HG03520 (cell line): ENCODE measurements around the gene ESR2.
"Not testable (repeated sequence)": the region's sequence is repeated elsewhere in the genome, so short reads cannot be mapped to it uniquely, and the experiment has no call there.

Experiments used
- ATAC-seq: cut with Tn5 transposase; IDR thresholded peaks from one replicate; pipeline ENCODE4 v1.9.1; 2021; ENCODE audit warnings: mild to moderate bottlenecking, moderate library complexity; ENCODE audit not compliant: unreplicated experiment

Gene ESR2

GRCh38 chr14:64293976-64294671, at the start of gene ESR2:
TSS of gene ESR2 (minus strand) at chr14:64294371. CDS start at chr14:64282985, 11,386 bp downstream.
- ATAC-seq: no peak

- no peak for ATAC-seq
Measured at GRCh38 chr14:64340560-64341196, 46.5 kb upstream of the ESR2 start.

GRCh38 chr14:64338616-64339316, 44.6 kb upstream of the ESR2 start:
- ATAC-seq: peak; percentile 84

DNA sequence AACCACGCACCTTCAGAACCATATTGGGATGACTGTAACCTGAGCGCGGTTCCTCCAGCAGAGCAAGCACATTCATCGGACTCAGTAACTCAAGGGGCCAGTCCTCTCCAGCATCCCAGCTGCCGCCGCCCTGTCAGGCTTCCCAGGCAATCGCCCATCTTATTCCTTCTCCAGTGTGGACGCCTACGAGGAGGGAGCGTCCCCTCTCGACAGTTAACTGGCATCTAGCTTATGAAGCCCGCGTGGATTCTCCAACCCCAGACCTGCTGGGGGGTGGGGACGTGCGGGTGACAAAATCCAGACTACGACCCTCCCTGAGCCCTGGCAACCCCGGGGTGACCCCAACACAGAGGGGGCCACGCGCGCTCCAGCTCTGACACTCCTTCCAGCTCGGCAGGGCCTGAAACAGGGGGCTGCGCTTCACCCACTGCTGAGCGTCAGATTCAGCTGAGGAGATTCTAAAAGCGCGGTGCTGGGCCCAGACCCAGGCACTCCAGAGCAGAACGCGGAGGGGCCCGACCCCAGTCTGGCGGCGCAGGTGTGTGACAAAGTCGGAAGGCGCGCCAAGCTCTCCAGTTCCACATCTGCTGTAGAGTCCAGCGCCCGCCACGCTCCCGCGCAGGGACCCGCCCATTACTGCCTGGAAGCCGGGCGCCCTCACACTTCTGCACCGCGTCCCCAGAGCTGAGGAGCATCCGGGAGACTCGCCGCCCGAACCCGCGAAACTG, 43.9 kb upstream of the ESR2 start:
- ATAC-seq: peak; percentile 62

GRCh38 chr14:64329149-64329548, 35.0 kb upstream of the ESR2 start:
- ATAC-seq: no peak

- ATAC-seq: no peak
Measured at GRCh38 chr14:64326502-64326901, 32.3 kb upstream of the ESR2 start.

- ATAC-seq: no peak
Measured at GRCh38 chr14:64324895-64325294, 30.7 kb upstream of the ESR2 start.

DNA sequence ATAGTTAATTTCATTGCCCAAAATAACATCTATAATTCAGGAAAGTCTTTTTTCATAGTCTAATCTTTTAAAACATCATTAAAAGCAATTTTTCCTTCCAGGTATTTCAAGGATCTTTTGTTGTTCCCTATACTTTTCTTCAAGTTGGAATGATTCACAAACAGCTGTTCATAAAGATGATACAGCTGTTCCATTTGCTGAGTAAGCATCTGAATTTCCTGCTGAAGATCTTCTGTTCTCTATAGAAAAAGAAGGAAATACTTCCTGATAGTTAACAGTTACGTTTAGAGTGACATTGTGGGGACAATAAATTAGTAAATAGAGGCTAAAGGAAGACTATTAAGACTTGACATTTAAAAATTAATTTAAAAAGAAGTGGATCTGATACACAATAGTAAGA, 30.3 kb upstream of the ESR2 start:
- no peak for ATAC-seq

- ATAC-seq: not testable (repeated sequence)
Measured at GRCh38 chr14:64320362-64320761, 26.2 kb upstream of the ESR2 start.

DNA sequence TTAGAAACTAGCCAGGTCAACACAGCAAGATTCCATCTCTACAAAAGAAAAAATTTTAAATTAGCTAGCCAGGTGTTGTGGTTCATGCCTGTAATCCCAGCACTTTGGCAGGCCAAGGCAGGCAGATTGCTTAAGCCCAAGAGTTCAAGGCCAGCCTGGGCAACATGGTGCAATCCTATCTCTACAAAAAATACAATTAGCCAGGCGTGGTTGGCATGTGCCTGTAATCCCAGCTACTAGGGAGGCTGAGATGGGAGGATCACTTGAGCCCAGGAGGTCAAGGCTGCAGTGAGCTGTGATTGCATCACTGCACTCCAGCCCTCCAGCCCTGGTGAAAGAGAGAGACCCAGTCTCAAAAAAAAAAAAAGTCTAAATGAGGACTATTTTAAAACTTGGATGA, 24.5 kb upstream of the ESR2 start:
- ATAC-seq: not testable (repeated sequence)

DNA sequence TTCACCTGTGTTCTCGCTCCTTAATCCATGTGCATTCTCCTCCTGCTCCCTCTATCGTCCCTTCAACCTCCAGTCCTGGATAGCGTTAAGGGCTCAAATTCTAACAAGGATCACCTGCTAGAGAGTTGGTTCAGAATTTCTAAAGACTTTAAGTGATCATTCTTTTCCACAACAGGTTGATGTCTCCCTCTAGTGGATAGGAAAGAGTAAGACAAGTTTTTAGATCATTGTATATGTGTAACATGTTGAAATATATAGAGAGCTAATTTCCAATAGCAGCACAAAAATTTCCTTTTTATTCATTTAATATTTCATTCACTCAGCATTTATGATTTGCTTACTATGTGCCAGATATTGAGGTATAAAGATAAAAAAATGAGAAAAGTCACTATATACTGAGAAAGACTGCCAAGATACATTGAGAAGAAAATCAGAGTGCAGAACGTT, 9.3 kb upstream of the ESR2 start:
- no peak for ATAC-seq

- ATAC-seq: no peak
Measured at GRCh38 chr14:64298773-64299172, 4.6 kb upstream of the ESR2 start.

- no peak for ATAC-seq
Measured at GRCh38 chr14:64296561-64296960, 2.4 kb upstream of the ESR2 start.

DNA sequence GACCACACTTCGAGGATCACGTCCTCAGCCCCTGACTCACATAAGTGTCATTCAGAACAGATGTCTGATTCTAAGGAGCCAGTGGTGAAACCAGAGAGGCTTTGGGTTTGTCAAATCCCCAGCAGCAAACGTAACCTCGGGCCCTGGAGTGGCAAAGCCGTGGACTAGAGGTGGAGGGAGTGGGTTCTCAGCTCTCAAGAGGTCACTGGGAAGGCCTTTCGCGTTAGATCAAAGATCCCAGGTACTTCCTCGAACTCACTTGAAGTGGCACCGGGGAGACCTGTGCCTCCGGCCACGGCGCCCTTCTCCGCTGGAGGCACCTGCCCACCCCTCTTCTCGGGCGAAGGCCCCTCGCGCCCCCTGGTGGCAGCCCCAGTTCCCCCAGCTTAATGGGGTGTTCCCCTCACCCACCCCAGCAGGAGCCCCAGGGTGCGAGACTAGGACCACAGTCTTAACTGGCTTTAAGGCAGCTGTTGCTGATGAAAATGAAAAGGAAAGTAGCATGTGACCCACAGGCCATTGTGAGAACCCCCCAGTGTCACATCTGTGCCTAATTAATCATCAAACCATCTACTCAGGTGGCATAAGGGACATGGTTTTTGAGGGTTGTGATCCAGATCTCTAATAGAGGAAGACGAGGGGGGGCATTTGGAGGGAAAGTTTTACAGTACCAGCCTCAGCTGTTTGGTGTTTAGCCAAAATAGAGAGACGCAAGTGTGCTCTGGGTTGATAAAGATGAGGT, 672 bp upstream of the ESR2 start:
- ATAC-seq: peak; percentile 79

DNA sequence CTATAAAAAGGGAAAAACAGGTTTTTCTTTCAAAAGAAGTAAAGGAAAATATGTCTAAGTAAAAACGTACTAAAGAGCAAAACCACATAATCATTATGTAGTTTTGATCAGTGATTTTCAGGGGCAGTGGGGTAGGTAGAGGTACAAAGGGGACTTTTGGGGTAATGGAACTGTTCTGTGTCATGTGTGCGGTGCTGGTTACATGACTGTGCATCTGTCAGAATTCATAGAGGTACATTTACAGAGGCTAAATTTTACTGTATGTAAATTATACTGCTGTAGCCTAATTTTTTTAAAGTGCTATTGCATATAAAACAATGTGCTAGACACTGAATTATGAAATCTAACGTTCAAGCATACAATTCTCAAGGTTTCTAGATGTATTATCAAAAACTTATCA, 2.0 kb downstream of the ESR2 start:
- no peak for ATAC-seq

DNA sequence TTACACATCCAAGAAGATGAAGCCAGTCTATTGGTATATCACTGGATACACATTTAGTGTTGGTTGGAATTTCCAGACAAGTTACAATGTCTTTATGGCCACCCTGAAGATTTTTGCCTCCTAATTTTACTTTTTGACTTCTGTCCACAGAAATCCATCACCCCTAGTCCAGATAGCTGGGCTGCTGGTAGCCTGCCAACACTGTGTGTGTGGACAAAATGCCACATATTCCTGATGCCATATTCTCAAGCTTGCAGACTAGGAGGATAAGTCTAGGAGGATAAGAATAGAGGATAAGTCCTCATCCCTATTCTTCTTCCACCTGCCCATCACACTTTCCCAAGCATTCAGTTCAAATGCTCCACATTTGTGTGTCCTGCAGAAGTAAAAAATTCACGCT, 4.6 kb downstream of the ESR2 start:
- ATAC-seq: no peak

GRCh38 chr14:64281805-64282204, 12.4 kb downstream of the ESR2 start:
- ATAC-seq: no peak

GRCh38 chr14:64279704-64280668, 14.2 kb downstream of the ESR2 start:
- ATAC-seq: no peak

- no peak for ATAC-seq
Measured at GRCh38 chr14:64278458-64278857, 15.7 kb downstream of the ESR2 start.
